ENCODE measurements around the gene SGMS1.
"Not testable (repeated sequence)": the region's sequence is repeated elsewhere in the genome, so short reads cannot be mapped to it uniquely, and the experiment has no call there.

The SGMS1 gene

DNA sequence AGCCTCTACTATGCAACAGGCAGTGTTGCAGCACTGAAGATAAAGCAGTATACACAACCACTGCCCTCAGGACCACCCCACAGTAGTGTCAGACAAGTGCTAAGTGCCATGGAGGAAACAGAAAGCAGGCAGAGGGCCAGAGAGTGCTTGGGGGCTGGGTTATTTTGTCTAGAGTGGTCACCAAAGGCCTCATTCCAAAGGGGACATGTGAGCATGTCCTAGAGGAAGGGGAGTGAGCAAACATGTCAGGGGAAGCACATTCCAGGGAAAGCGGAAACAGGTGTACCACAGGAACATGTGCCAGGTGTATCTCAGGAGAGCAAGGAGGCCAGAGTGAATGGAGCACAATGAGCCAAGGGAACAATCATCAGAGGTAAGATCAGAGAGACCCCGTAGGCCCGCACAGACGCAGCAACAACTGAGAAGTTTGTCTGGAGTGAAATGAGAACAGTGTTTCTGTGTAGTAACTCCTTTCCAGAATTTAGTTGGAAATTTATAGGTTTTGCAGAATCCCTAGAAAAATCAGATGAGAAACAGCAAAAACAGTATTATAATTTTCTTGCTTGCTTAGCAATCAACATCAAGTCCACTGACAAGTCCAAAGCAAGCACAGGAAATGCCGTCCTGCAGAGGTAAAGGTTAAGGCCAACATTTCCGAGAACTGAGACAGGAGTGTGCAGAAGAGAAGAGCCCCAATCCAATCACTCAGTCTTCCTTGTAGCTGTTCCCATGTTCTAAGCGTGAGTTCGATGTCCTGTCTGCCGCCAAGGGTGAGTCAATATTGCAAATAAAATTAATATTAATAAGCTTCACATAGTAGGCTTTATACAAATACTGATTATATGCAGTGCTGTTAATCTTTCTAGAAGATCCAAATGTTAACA, 67.3 kb downstream of the SGMS1 start:
- DNase-seq (ENCODE audit: low spot score) = no peak

DNA sequence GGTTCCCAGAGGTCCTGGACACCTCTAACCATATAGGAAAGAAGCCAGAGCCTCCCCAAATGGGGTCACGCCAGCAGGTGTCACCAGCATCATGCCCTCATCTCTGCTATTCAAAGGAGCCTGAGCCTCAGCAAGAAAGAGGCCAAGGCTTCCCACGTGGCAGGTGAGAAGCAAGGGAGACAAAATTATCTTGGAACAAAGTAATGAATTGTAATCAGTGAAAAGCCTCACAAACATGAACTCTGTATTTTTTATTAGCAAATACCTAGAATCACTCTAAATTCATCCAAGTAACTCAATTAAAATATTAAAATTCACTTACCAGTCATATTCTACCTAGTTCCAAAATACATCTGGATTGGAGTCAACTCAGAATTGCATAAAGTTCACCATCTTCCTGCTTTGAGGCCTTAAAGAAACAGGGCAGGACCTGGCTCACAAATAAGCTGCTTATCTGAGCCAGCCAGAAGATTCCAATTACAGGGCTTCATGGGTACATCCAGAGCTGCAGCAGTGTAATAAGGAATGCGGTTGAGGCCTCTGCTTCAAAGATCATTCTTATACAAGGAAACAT, 68.7 kb downstream of the SGMS1 start:
- DNase-seq (ENCODE audit: low spot score) = no peak

DNA sequence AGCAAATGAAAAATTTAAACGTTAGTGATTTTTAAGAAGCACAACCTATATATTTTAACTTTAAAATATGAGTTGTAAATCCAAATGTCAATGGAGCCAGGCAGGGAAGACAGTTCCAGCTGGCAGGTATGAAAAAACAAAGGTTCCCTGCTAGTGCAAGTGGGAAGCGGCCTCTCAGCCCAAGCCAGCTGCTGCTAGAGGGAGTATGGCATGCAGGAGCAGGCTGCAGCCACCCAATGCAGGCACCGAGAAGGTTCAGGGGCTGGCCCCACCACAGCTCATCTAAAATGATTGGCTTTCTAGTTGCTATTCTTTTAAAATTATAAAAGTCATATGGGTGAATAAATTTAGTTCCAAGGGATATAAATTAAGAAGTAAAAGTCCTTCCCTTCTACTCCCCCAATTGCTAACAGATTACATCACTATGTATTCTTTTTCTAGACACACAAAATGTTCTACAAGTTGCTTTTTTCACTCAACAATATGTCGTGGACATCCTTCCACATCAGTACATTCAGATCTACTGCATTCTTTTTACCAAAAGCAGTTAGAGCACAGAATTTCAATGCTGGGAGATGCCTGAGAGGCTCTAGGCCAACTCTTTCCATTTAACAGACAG, 69.3 kb downstream of the SGMS1 start:
- no peak for DNase-seq (ENCODE audit: low spot score)

DNA sequence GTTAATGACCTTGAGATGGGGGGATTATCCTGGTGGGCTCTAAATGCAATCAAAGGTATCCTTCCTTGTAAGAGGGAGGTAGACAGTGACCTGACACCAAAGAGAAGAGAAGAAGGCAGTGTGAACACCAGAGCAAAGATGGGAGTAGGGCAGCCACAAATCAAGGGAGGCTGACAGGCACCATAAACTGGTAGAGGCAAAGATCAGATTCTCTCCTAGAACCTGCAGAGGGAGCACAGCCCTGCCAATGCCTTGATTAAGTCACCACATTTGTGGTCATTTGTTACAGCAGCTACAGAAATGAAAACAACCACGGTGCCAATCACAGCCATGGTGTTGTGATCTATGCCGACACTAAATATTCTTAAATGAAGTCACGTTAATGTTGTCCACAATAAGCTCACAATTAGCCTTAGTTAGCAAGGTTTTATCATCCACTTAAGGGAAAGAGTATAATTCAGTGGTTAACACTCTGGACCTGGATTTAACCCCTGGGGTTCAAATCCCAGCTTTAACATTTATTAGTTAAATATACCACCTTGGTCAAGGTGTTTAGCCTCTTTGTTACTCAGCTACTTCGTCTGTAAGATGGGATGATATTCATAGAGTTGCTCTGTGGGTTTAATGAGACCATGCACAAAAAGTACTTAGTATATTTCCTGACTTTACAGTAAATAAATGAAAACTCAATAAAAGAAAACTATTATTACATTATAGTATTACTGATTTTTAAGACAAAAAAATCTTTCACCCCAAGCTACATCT, 70.8 kb downstream of the SGMS1 start:
- DNase-seq (ENCODE audit: low spot score) = no peak

DNA sequence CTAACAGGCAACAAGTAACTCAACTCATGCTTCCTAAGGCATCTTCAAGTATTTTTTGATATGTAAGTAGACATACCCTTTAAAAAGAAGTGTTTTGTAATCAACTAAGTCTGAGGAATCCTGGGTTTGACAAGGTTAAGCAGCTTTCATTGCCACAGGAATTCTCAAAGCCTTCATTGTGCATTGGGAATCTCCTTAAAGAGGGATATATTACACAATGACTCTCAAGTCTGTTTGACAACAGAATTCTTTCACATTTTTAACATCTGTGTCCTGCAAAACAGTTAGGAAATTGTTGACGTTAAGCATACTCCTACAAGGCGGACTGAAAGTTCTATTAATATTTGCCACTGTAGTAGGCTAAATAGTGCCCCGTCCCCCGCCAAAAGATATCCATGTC, 71.4 kb downstream of the SGMS1 start:
- no peak for DNase-seq (ENCODE audit: low spot score)

DNA sequence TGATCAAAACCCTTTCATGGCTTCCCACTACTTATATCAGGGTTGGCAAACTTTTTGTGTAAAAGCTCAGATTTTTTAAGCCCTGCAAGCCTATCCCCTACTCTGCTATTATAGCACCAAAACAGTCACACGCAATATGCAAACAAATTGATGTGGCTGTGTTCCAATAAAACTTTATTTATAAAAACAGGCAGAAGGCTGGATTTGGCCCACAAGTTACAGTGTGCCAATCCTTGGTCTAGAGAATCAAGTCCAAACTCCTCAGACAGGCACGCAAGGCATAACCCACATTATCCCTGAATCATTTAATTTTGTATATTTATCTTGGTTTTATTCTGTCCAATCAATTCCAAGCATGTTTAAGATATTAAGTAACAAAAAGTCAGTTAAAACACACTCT, 71.9 kb downstream of the SGMS1 start:
- no peak for DNase-seq (ENCODE audit: low spot score)

DNA sequence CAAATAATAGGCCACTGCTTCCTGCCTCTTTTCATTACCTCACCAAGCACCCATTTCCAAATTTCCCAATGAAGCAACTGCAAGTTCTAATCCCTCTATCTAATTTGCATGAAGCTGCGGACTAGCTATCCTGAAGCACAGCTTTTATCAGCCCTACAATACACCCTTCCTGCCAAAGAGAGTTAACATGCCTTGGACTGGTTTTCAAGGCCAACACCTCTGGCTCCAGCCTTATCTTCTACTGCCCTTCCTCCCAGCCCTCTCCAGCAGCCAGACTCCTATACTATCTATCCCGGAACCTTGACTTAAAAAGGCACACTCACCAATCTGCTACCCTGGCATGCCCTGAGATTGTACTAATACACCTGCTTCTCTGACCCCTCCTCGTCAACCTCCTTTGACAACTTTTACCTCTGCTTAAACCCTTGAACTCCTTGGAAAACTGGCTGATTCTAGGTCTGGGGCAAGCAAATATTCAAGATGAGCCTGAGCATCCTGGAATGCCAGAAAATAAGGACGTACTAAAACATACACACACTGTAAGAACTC, 73.4 kb downstream of the SGMS1 start:
- no peak for DNase-seq (ENCODE audit: low spot score)

DNA sequence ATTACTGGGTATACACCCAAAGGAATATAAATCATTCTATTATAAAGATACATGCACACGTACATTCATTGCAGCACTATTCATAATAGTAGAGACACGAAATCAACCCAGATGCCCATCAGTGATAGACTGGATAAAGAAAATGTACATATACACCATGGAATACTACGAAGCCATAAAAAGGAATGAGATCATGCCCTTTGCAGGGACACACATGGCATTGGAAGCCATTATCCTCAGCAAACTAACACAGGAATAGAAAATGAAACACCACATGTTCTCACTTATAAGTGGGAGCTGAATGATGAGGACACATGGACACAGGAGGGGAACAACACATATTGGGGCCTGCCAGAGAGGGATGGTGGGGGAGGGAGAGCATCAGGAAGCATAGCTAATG, 74.6 kb downstream of the SGMS1 start:
- not testable (repeated sequence) for DNase-seq (ENCODE audit: low spot score)

DNA sequence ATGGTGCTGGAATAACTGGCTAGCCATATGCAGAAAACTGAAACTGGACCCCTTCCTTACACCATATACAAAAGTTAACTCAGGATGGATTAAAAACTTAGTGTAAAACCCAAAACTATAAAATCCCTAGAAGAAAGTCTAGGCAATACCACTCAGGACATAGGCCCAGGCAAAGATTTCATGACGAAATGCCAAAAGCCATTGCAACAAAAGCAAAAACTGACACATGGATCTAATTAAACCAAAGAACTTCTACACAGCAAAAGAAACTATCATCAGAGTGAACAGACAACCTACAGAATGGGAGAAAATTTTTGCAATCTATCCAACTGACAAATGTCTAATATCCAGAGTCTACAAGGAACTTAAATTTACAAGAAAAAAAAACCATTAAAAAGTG, 75.3 kb downstream of the SGMS1 start:
- DNase-seq (ENCODE audit: low spot score) = not testable (repeated sequence)

DNA sequence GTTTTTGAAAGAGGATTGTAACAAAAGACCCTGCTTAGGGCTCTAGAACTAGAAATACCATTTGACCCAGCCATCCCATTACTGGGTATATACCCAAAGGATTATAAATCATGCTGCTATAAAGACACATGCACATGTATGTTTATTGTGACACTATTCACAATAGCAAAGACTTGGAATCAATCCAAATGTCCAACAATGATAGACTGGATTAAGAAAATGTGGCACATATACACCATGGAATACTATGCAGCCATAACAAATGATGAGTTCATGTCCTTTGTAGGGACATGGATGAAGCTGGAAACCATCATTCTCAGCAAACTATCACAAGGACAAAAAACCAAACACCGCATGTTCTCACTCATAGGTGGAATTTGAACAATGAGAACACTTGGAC, 77.5 kb downstream of the SGMS1 start:
- DNase-seq (ENCODE audit: low spot score) = not testable (repeated sequence)

DNA sequence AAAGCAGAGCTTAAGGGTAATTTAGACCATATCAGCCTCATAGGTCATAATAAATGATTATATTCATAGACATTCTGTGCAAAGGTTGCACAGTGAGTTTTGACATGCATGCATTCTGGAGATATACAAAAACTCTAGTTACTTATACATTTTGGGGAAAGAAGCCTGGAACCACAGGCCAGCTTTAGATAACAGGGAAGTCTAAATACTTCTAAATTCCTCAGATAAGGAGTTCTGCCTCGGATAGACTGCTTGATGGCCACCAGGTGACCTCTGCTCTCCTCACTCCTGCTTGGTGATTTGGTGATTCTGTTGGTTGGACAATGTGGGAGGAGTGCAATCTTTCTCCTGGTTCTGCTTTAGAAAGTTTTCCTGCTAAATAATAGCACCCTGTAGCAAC, 77.9 kb downstream of the SGMS1 start:
- no peak for DNase-seq (ENCODE audit: low spot score)

DNA sequence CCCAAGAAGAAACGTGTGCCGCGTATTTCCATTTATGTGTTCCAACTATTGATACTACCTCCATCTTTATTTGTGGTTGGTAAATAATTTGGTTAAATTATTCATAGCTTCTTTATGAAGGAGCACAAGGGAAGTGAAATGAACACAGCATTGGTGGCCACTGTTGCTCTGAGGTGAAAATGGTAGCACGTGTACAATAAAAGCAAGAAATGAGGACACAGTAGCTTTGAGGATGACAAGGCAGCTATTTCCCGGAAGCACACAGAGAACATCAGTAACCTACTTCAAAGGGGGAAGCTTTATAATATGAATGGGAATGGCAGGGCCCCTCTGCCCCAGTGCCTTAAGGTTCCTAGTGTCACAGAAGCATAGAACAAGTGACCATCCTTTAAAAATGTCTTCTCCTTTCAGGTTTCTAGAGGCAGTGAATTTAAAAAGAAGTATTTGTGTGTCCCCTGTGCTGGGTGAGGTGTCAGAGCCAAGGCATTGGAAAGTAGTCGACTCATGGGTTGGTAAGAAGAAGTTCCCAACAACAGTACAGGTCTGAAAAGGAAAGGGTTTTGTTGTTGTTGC, 78.8 kb downstream of the SGMS1 start:
- DNase-seq (ENCODE audit: low spot score) = no peak

DNA sequence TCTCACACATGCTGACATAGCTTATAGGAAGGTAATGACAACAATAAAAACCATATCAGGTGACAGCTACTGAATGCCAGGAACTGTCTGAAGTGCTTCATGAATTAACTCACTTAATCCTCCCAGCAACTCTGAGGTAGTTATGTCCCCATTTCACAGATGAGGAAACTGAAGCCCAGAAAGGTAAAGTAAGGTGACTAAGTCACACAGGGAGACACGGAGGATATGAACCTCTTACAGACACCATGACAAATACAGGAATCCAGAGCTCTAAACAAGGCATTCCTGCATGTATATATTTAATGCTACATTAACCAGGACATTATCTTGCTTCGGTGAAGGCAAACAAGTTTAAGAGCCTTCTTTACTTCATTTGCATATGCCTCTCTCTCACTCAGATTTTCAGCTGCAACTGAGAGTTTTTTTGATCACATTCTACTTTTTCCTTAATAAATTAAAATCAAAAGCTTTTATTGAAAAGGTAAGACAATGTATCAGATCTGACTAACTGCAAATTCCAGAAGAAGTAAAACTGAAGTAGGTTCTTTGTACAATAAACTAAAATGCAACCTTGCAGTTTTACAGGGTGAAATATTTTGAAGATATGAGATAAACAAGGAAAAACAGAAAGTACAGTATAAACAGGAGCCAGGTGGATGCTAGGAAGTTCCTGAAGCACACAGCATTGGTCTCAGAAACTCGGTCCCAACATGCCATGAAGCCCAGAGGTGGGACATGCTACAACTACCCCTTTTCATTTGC, 79.5 kb downstream of the SGMS1 start:
- no peak for DNase-seq (ENCODE audit: low spot score)

DNA sequence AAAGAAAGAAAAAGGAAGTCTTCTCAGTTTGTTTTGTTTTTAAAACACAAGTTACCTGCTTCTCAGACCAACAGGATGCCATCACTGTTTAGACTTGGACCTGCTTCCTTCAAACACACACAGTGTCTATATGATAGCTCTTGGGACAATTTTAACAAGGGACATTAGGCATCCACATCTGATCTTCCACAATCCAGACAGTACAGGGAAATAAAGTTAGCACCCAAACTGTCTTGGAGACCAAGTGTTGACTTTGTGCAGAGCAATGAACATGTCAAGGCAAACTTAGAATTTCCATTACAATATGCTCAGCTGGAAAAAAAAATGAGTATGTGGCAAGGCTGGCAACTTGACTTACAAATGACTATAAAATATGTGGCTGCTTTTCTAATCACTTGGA, 80.9 kb downstream of the SGMS1 start:
- no peak for DNase-seq (ENCODE audit: low spot score)

DNA sequence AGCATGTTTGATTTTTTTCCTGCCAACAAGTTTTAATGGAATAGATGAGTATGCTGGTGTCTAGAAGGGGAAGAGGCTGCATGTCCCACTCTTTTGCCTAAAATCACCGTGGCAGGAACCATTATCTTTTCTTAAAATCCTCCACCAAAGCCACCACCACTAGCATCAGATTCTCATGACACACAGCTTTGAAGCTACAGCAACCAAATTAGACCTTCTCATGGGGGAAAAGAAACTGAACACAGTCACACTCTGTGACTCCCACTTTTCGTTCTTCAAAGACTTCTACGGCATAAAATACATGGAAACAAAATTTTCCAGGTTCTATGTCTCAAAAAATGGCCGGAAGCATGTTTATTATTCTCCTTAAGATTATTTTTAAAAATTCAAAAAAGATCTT, 81.8 kb downstream of the SGMS1 start:
- no peak for DNase-seq (ENCODE audit: low spot score)

DNA sequence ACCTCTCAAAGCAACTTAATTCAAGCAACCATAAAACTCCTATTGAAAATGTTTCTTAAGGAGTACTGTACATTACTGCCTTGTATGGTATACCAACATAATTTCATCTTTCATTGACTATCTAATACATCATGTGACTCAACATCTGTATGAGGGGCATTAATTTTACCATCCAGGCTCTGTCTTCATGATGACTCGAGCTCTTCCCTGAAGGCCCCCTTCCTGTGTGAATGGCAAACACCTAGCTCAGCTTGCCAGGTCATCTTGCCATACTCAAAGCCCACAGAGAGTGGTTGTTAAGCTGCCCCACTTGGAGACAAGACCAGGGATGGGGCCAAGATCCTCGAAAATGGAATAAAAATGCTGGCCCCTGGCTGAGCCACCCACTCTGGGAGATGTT, 82.4 kb downstream of the SGMS1 start:
- DNase-seq (ENCODE audit: low spot score) = no peak

DNA sequence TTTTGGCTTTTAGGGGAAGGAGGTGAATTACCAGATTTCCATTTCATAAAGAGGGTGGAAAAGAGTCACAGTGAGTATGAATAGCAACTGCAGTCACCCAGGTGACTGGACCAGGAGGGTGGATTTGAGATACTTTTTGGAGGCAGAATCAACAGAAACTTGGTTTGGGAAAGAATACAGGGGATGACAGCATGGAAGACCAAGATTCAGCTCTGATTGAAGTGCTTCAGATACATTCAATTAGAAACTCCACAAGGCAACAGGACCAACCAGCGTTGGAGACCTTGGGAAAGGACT, 83.0 kb downstream of the SGMS1 start:
- no peak for DNase-seq (ENCODE audit: low spot score)

DNA sequence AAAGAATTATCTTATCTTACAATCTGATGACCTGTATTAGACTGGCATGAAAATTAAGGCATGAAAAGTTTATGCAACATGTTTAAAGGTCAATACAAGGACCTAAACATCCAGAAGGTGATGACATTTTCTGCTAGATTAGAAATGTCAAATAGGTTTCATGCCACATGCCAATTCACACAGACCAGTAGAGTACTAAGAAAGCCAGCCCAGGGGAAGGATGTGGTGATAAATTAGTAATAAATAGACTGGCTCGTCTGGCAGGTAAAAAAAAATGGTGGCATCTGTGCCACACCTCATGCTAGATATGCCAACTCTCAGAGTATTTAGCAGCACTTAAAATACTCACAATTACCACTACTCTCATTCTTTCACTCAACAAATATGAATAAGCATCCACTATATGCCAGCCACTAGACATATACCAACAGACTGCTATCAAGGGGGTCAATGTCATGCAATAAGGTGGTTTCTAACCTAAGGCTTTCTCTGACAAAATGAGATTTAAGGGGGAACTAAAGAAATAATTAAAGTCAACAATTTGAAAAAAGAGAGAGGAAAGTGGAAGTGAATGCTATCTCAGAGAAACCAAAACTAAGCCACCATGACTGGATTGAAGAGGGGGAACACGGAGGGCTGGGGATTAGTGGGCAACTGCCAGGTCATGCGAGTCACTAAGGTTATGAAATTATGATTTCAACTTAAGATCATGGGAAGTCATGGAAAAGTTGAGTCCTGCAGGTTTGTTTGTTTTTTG, 83.5 kb downstream of the SGMS1 start:
- no peak for DNase-seq (ENCODE audit: low spot score)

DNA sequence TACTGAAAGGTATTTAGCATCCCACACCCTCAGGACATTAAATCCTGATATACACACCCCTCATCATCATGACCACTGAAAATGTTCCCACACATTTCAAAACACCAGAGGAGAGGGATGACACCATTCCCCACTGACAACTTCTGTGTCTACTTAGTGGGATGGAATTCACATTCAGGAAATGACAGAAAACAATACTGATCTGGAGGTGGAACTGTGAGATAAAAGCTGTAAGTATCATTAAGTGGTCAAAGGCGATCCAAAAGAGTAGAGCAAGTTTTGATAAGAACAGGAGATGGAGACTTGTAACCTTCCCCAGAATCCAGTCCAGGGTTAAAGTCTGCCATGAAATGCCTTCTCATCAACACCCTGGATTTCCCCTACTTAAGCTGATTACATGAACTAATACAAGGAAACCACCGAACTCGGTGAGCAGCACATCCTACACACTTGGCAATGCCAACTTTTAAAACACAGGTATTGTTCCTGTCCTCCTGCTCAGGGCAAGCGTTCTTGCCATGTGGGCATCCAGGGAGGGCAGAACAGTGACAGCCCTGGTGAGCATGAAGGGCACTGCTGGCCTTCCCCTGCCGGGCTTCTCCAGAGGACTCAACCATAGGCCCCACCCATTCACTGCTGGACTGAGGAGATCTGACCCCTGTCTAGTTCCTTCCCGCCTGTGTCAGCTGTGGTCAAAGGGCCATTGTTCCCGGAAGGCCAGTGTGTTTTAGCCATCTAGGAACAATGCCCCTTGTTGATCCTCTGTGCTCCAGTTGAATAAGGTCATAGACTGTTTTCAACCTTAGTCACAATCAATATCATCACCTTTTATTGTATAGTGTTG, 85.0 kb downstream of the SGMS1 start:
- no peak for DNase-seq (ENCODE audit: low spot score)

Measured in ecto neural progenitor cell (in vitro differentiated cells).